Stimulated activated CD4-positive, alpha-beta T cell treated with anti-CD3 and anti-CD28 coated beads, Interleukin-1b, Interleukin-23, amount 100 ng/mL, for 24 hours (primary cell): Measurements from ENCODE around the gene GRPEL2.
"Not testable (repeated sequence)": the region's sequence is repeated elsewhere in the genome, so short reads cannot be mapped to it uniquely, and the experiment has no call there.

Experiments used
- DNase-seq, 4 experiments: peaks; one replicate each; pipeline ENCODE4 v3.0.0-alpha.2; 2020; ENCODE audit warnings: low read depth in 4 of 4, low spot score in 1 of 4

Gene GRPEL2

GRCh38 chr5:149392718-149393117, 47.4 kb downstream of the GRPEL2 start:
- DNase-seq, result no peak

GRCh38 chr5:149394996-149395395, 49.7 kb downstream of the GRPEL2 start:
- not testable (repeated sequence) for DNase-seq

GRCh38 chr5:149397530-149397929, 52.2 kb downstream of the GRPEL2 start:
- no peak for DNase-seq

GRCh38 chr5:149398747-149399266, 53.5 kb downstream of the GRPEL2 start:
- not testable (repeated sequence) for DNase-seq

- no peak for DNase-seq
Observed at GRCh38 chr5:149399775-149400174, 54.5 kb downstream of the GRPEL2 start.

GRCh38 chr5:149400304-149400703, 55.0 kb downstream of the GRPEL2 start:
- no peak for DNase-seq

- no peak for DNase-seq
Observed at GRCh38 chr5:149401051-149401450, 55.8 kb downstream of the GRPEL2 start.

- DNase-seq, result no peak
Observed at GRCh38 chr5:149402291-149402690, 57.0 kb downstream of the GRPEL2 start.
